GM08714 (cell line): ENCODE measurements around the gene HSPB7.
"Not testable (repeated sequence)": the region's sequence is repeated elsewhere in the genome, so short reads cannot be mapped to it uniquely, and the experiment has no call there.

Source experiments
- H3K4me3 ChIP-seq: fragments of 200-500 bp; sonication (Bioruptor generic); 2 replicates; pipeline ENCODE4 v1.5.1; 2014; ENCODE audit warnings: mild to moderate bottlenecking, low read length, inconsistent platforms
- ZNF274 ChIP-seq: IDR thresholded peaks from 2 replicates; pipeline ENCODE4 v1.6.1; 2012; ENCODE audit warnings: mild to moderate bottlenecking, low read depth, low read length

HSPB7 gene

GRCh38 chr1:16055613-16056520 is 38.0 kb upstream of the HSPB7 start:
- TF ChIP-seq ZNF274: no peak
- no peak overlapping the region for H3K4me3 ChIP-seq

DNA sequence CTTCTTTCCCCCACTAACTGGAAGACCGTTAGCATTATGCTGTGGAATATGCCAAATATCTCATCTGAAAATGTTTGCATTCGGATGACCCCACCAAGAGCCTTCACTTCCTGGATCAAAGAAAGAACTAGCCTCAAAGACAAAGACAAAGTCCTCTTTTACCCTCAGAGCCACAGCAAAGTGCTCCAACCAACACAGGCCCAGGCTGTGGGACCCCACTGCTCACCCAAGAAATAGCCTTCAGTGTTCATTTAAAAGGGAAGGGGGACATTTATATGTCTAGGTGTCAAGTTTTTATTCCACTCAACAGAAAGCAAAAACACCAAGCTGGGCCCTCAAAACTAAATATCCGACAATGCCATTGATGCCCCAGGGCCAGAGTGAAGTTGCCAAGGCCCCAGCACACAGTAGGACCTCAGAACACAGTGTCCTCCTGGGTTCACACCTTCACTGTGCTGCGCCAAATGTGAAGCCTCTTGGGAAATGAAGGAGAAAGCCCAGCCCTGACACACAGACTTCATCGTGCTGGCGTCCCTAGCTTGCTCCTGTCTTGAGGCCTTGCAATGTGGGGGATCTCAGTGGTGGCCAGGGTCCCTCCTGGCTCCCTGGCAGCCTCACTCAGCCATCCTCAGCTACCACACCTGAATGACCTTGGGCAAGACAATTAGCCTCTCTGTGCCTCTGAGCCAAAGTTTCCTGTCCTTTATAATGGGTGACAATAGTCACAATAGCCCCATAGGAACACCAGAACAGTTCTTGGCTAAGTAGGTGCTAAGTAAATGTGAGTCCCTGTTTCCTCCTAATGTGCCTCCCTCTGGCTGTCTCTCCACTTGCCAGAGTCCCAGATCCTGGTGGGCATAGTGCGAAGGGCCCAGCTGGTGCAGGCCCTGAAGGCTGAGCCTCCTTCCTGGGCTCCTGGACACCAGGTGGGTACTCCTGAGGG is 37.0 kb upstream of the HSPB7 start:
- no peak overlapping the region for H3K4me3 ChIP-seq
- TF ChIP-seq ZNF274: no peak

- TF ChIP-seq ZNF274: no peak
- H3K4me3 ChIP-seq: no peak overlapping the region
Measured at GRCh38 chr1:16053781-16054502, 36.1 kb upstream of the HSPB7 start.

DNA sequence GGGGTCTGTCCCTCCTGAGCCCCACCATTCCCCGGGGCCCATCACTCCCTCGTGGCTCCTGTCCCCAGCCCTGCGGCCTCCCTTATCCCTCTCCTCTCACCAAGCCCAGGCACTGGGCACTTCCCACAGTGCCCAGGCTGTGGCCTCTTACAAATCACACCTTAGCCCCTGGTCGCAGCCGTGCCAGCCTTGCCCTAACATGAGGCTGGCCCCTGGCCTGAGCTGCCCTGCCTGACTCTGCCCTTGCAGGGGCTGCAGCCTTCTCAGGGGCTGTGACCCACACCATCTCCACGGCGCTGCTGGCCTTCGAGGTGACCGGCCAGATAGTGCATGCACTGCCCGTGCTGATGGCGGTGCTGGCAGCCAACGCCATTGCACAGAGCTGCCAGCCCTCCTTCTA is 34.1 kb upstream of the HSPB7 start:
- H3K4me3 ChIP-seq: not testable (repeated sequence)

DNA sequence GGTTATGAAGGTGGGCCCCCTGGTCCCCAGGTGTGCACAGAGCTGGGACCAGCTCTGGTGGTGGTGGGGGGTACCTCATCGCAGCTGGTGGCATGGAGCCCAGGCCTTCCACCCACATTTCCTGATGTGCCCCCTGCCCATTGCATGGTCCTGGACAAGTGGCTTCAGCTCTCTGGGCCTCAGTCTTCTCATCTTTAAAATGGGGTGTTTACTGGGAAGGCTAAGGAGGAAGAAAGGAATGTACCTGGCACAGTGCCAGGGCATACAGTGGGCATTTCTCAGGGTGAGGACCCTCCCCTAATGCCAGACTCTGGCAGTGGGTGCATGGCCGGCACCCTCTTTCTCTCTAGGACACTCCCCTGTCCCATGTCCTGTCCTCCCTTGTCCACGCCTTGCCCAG is 33.2 kb upstream of the HSPB7 start:
- no peak for TF ChIP-seq ZNF274
- H3K4me3 ChIP-seq: no peak overlapping the region

GRCh38 chr1:16050328-16050727 is 32.5 kb upstream of the HSPB7 start:
- TF ChIP-seq ZNF274: no peak
- no peak overlapping the region for H3K4me3 ChIP-seq

- H3K4me3 ChIP-seq: no peak overlapping the region
- no peak for TF ChIP-seq ZNF274
Measured at GRCh38 chr1:16048573-16049189, 30.8 kb upstream of the HSPB7 start.

- TF ChIP-seq ZNF274: no peak
- H3K4me3 ChIP-seq: no peak overlapping the region
Measured at GRCh38 chr1:16047791-16048475, 30.1 kb upstream of the HSPB7 start.

GRCh38 chr1:16046842-16047241 is 29.0 kb upstream of the HSPB7 start:
- no peak overlapping the region for H3K4me3 ChIP-seq
- no peak for TF ChIP-seq ZNF274

DNA sequence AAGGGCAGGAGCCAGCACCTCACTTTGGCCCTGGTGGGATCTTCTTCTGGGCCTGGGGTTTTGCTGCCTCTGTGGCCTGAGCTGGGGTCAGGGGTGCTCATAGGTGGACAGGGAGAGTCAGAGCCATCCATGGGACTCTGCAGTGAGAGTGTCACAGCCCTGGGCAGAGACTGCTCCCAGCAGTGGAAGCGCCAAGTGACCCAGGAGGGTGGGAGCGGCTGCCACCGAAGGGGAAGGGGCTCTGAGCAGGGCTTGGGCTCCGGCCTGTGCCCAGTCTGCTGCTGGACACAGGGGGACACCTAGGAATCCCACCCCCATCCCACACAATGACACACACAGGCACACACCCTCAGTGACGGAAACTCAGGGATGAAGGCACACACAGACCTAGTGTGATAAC is 26.1 kb upstream of the HSPB7 start:
- no peak overlapping the region for H3K4me3 ChIP-seq
- TF ChIP-seq ZNF274: no peak

- H3K4me3 ChIP-seq: no peak within 1 kb of the TSS
- TF ChIP-seq ZNF274: no peak
Measured at GRCh38 chr1:16043521-16043920, 25.7 kb upstream of the HSPB7 start, which contains the start of gene CLCNKB. Gene CLCNKB, plus strand, starts transcription at chr1:16043782. Its CDS starts 711 bp downstream, at chr1:16044493.

DNA sequence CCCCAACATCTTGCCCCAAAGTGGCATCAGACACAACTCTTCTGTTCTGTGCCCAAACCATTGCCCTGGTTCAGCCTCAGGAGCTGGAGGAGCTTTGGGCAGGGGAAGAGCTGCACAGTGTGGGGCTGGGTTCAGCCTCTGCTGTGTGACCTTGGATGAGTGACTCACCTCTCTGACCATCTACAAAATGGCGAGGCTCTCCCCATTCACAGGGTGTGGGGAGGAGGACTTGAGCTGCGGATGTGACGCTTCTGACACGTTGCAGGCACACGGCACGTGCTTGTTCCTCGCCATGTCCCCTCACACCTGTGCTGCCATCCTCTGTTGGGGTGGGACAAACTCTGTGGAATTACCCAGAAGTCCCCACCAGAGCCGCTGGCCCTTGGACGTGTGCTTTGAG is 24.8 kb upstream of the HSPB7 start:
- H3K4me3 ChIP-seq: not testable (repeated sequence)

- TF ChIP-seq ZNF274: no peak
- no peak overlapping the region for H3K4me3 ChIP-seq
Measured at GRCh38 chr1:16042096-16042495, 24.3 kb upstream of the HSPB7 start.

- no peak overlapping the region for H3K4me3 ChIP-seq
- TF ChIP-seq ZNF274: no peak
Measured at GRCh38 chr1:16041200-16041599, 23.4 kb upstream of the HSPB7 start.

GRCh38 chr1:16039871-16040270 is 22.0 kb upstream of the HSPB7 start:
- not testable (repeated sequence) for H3K4me3 ChIP-seq
